CD4-positive, alpha-beta T cell treated with Interleukin-17A for 4 hours (primary cell): ENCODE measurements around the gene AMZ2.
"Not testable (repeated sequence)": the region's sequence is repeated elsewhere in the genome, so short reads cannot be mapped to it uniquely, and the experiment has no call there.

Source experiments
- DNase-seq: peaks from one replicate; pipeline ENCODE4 v3.0.0-alpha.2; 2020; ENCODE audit warnings: mixed read lengths

The AMZ2 gene

DNA sequence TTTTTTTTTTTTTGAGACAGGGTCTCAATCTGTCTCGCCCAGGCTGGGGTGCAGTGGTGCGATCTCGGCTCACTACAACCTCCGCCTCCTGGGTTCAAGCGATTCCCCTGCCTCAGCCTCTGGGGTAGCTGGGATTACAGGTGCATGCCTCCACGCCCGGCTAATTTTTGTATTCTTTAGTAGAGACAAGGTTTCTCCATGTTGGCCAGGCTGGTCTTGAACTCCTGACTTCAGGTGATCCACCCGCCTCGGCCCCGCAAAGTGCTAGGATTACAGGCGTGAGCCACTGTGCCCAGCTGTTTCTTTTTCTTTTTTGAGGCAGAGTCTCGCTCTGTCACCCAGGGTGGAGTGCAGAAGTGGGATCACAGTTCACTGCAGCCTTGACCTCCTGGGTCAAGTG, 27.1 kb upstream of the AMZ2 start:
- not testable (repeated sequence) for DNase-seq

DNA sequence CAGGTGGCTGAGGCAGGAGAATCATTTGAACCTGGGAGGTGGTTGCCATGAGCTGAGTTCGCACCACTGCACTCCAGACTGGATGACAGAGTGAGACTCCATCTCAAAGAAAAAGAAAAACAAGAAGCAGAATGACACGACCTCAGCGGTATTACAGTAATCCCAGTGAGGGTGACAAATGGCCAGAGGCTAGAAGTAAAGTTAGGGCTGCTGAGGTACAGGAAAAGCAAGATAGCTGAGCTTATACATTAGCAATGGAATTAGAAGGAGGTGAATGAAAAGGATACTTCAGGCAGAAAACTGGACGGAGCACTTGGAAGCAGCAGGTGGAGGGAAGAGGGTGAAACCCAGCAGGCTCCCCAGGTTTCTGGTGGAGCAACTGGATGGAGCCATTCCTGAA, 26.1 kb upstream of the AMZ2 start:
- DNase-seq, result no peak

DNA sequence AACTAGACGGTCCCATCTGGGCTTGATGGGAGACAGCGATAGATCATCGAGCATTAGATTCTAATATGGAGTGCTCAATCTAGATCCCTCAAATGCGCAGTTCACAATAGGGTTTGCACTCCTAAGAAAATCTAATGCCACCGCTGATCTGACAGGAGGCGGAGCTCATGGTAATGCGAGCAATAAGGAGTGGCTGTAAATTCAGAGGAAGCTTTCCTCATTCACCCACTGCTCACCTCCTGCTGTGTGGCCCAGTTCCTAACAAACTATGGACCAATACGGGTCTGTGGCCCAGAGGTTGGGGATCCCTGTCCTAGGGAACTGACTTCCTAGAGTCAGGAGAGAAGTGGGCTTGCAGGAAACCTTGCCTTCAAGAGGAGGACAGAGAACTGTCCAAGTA, 25.2 kb upstream of the AMZ2 start:
- DNase-seq, result no peak

DNA sequence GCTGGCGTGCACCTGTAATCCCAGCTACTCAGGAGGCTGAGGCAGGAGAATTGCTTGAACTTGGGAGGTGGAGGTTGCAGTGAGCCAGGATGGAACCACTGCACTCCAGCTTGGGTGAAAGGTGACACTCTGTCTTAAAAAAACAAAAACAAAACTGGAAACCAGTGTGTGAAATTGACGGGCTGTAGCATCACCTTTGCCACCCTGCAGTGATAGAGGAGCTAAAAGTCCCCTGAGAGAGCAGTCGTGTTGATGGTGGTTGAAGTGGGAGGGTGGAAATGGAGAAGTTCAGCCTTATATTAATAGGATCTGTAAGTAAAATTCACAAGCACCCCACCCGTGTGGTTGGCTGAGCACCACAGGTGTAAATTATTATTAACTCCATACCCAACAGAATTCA, 22.8 kb upstream of the AMZ2 start:
- not testable (repeated sequence) for DNase-seq

DNA sequence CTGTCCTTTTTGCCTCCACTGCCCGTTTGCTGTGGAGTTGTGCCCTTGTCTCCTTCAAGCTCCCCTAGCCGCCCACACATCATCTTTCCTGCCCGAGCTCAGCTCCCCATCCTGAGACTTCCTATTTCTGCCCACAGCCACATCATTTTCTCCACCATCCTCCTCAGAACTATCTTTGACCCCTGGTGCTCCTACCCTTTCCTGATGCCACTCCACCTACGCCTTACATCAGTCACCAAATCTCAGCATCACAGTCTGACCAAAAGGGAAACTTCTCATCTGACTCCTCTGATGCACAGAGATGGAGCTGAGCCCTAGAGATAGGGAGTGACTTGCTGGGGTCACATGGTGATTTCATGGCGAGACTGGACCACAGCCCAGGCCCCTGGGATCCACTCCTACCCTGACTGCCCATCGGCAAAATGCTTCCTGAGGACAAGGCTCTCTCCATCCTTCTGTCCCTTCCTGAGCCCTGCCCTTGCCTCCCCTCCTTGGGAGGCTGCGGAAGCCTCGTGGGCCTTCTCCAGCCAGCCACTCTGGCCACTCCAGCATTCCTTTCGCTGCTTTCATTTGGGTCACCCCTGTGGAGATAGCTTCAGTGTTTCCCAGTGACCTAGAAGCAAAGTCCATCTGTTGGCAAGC, 19.7 kb upstream of the AMZ2 start:
- not testable (repeated sequence) for DNase-seq

DNA sequence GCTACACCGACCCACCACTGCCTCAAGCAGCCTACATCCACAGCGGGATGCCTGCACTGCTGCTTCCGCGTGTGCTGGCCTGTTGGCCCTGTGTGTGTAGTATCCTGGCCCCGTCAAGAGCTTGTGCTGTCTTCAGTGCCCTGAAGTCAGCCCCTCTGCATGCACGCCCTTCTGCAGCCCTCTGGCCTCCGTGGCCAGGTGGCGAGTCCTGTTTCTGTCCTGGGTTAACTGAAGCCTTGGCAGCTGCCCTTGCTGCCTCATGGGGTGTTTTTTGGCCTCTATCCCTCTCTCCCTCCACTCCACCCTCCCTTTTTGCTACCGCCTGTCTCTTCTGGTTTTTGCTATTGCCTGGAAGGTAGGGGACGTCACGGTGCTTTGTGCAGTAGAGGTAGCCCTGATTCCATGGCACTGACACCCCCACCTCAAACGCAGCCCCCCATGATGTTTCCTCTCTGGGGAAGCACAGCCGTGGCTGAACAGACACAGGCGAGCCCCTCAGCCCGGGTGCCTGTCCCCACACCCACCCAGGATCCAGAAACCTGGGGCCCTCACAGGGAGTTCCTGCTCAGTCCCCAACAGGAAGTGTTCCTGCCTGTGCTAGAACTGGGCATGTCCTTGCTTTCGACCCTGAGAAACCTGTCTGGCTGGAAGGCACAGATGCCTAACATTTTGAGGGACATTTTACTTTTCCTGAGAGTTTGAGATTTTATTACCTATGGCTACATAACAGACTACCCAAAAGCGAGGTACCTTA, 18.8 kb upstream of the AMZ2 start:
- DNase-seq, result no peak

DNA sequence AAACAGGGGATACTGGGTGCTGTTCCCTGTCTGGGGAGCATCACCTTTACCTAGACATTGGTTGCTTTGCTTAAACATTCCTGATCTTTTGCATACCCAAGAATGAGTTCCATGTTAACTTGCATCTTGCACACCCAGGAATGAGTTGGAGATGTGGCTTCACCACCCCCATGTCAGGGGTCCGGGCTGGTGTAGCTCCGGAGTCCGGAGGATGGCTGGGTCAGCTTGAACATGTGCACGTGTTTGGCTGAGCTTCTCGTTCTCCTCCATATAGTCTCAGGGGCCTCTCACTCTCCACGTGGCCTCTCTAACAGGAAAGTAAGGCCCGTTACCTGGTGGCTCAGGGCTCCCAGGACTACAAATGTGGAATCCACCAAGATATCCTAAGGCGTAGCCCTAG, 18.2 kb upstream of the AMZ2 start:
- DNase-seq, result no peak

DNA sequence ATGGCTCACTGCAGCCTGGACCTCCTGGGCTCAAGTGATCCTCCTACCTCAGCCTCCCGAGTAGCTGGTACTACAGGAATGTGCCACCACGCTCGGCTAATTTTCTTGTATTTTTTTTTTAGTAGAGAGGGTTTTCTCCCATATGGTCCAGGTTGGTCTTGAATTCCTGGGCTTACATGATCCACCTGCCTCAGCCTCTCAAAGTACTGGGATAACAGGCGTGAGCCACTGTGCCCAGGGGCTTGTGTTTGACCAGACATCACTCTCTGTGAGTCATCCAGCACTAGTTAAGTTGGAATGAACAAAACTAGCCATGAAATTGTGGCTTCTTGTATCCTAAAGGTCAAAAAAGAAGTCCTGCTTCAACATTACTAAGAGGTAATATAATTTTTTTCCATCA, 16.7 kb upstream of the AMZ2 start:
- DNase-seq, result not testable (repeated sequence)

DNA sequence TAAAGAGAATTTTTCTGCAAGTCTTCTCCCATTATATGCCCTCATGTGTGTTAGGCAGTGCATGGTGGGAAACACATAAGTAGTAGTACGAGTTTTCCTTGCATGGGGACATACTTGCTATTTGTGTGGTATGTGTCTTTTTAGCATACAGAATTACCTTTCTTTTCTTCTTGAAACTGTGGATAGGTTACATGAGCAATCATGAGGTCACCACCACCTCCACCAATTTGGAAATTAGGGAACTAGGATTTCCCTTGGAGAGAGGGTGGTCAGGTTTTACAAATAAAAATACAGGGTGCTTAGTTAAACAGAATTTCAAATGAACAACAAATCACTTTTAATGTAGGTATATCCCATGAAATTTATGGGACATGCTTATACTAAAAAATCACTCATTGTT, 16.3 kb upstream of the AMZ2 start:
- DNase-seq, result no peak

DNA sequence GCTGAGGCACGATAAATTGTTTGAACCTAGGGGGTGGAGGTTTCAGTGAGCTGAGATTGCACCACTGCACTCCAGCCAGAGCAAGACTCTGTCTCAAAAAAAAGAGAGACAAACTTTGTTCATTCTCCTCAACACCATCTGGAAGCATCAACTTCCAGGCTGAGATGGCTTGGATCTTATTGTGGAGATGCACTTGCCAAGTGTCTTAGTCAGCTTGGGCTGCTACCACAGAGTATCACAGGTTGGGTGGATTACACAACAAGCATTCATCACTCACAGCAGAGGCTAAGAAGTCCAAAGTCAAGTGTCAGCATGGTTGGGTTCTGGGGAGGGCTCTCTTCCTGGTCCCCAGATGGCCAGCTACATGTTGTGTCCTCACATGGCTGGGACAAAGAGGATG, 15.1 kb upstream of the AMZ2 start:
- not testable (repeated sequence) for DNase-seq

DNA sequence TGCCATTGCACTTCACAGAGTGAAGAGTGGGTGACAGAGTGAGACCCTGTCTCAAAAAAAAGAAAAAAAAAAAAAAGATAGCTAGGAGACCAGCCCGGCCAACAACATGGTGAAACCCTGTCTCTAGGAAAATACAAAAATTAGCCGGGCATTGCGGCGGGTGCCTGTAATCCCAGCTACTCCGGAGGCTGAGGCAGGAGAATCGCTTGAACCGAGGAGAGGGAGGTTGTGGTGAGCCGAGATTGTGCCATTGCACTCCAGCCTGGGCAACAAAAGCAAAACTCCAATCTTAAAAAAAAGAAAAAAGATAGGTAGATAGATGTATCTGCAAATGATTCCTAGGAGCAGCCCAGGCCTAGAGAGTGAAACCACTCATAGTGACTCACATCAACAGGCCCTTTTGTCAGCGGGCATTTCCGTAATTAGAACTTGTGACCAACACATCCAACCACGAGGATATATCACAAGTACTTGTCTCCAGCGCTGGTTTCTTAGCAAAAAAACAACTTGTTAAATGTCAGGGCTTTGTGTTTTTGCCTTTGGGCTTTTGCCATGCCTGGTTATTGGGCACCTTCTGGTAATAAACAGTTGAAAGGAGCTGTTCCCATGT, 13.0 kb upstream of the AMZ2 start:
- DNase-seq, result peak; percentile 47

DNA sequence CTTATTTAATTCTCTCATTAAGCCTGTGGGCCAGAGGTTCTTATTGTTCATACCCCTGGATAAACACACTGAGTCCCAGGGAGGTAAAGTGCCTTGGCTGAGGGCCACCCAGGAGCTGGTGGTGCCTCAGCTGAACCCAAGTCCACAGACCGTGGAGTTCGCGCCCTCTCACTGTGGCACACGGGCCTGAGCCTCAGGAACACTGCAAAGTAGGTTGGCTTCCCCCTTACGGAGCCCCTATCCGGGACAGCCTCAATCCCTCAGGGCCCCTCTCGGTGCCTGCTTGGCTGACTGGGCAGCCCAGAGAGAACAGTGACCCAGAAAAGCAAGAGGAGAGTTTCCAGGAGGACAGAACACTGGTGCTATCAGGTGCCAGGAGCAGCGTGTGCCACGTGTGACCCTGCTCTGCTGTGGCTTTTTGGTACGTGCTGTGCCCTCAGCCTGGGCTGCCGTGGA, 12.5 kb upstream of the AMZ2 start:
- not testable (repeated sequence) for DNase-seq

DNA sequence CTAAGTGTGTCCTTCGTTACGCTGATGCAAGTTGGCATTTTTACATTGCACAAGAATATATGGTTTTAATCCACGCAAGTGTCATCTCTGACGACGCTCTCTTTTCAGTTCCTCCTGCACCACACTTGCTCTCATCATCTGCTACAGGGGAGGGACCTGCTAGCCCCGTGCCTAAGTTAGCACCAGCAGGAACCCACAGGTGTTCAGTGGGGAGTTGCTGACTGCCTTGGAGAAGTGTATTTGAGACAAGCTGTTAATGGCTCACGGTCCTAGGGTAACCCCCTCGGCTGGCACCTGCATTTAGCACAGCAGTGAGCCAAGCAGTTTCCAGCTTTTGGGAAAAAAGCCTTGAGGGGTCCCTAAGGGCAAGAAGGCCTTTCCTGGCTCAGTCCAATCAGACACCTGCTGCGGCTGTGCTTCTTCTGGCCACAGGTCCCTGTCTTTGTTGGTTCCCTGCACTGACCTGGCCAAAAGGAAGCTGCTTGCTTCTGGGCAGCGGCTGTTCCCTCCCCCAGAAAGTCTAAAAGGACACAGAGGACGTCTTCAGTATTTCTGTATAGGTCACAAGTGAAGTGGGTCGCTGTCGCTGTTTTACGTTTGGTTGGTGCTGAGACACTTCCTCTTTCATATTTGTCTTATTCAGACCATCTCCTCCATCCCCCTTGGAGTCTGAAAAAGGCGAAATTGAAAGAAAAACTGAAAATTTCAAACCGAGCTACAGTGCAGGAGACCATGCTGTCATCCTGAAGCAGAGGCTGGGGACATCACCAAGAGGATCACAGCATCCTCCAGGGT, 10.3 kb upstream of the AMZ2 start:
- DNase-seq, result peak; percentile 59

DNA sequence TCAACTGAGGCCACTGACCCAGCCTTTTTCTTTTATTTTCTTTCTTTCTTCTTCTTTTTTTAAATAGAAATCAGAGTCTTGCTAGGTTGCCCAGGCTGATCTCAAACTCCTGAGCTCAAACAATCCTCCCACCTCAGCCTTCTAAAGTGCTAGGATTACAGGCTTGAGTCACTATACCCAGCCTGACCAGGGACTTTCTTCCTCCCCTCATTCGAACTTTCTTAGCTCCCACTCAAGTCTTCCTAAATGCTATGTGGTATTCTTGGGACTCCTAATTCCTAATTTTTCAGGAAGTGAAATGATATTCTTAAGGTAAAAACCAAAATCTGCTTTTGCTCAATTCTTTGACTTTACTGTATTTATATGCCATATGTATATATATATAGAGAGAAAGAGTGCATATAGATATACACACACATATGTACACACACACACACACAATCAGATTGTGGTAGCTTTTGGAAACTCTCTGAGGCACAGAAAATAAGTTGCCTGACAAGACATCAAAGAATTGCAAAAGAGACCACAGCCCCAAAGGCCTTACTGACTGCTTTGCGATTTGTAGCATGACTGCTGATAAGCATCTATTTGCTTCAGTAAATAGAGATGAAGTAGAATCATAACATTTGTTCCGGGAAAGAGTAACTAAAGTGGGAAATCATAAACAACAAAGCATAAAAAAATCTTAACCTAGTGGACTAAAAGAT, 9.5 kb upstream of the AMZ2 start:
- peak; percentile 42 for DNase-seq

DNA sequence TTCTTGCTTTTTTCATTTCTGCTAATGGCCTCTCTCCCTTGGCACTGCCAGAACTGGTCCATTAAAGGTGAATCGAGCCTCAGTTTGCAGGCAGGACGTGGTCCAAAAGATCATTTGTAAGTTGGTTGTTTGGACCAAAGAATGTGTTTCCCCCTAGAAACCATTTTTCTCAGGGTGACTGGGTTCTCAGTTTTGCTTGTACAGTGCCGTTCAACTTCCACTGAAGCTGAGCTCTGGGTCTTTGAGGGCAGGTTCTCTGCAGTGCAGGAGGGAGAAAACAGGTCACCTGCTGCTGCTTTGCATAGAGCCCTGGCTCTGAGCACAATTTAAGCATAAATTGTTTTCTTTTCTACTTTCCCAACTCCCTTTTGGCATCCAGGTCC, 9.0 kb upstream of the AMZ2 start:
- peak; percentile 18 for DNase-seq

DNA sequence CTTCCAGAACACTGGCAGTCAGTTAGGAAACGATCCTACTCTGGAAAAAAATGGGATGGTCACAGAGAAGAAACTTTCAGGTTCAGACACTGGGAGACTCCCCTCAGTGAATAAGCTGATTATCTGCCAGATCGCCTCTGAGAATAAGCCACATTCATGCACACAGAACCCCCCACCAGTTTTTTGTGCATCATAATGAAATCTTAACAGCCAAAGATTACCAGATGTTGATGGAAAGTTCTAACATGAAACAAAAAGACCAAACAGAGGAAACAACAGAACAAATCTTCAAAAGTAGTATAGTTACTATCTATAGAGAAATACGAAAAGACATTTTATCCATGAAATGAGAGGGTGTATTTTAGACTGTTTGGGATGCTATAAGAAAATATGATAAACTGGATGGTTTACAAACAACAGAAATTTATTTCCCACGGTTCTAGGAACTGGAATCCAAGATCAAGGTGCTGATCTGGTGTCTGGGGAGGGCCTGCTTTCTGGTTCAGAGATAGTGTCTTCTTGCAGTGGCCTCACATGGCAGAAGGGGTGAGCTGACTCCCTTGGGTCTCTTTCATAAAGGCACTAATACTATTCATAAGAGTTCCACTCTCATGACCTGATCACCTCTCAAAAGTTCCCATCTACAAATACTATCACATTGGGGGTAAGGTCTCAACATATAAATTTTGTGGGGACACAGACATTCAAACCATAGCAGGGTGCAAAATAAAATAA, 8.0 kb upstream of the AMZ2 start:
- DNase-seq, result no peak

DNA sequence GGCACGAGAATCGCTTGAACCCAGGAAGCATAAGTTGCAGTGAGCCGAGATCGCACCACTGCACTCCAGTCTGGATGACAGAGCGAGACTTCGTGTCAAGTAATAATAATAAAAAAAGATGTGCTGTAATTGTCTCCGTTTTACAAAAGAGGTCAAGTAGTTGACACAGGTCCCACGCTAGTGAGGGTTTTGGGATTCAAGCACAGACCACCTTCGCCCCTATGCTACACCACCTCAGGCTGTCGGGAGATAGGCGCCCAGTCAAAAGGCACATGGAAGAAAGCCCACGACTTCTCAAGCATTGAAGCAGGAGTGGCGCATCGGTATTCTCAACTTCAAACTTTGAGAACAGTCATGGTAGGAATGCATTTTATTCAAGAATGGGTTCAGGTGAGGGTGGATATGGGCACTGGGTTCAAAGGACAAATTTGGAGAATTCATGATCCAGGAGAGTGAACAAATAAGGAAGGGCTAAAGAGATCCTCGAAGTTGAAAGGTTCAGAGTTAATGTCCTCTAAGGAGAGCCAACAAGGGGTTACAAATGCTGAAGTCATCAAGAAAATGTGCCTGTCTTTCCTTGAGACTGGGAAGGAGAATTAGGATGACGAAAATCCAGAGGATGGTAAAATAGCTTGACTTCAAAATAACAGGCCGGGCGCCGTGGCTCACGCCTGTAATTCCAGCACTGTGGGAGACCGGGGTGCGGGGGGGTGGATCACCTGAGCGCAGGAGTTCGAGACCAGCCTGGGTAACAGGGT, 1.4 kb upstream of the AMZ2 start:
- no peak for DNase-seq

DNA sequence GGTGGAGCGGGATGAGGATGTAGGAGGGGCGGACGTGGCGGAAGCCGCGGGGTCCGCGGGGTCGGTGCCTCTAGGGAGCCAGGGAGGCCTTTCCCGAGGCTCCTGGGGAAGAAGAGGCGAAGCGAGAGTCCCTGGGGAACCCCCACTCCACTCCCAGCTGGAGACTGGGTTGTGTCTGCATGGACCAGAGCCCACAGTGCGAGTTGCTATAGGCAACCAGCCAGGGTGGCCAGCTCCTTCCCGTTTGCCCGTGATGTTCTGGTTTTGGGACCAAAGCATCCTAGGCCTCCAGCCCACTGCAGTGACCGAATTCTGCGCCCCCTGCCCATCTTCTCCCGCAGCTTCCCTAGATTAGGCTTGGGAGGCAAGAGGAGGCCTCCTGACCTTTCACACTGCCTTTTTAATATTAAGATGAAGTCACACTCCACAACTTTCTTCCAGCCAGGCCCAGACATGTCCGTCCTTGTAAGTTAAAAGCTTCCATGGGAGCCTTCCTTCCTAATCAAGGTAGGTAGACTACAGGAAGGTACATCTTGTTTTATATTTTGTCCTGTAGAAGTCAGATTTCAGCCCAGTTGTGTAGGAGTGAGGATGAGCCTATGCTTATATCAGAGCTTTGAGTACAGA, 469 bp downstream of the AMZ2 start:
- no peak for DNase-seq

DNA sequence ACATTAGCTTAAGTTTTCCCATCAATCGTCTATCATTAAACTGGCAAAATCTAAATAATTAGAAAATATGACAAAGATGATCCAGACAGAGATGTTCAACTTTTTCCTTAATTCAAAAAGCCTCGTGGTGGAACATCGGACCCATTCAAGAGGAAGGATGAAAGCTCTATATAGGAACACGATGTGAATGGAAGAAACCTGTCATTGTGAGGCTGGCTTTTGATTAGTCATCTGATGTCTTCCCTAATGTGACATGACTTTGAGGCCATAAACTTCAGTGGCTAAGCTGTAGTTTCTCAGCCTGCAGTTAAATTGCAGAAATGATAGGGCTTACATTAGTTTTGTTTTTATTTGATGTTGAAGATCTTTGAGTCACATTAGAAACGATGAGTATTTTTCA, 1.0 kb downstream of the AMZ2 start:
- peak; percentile 17 for DNase-seq

DNA sequence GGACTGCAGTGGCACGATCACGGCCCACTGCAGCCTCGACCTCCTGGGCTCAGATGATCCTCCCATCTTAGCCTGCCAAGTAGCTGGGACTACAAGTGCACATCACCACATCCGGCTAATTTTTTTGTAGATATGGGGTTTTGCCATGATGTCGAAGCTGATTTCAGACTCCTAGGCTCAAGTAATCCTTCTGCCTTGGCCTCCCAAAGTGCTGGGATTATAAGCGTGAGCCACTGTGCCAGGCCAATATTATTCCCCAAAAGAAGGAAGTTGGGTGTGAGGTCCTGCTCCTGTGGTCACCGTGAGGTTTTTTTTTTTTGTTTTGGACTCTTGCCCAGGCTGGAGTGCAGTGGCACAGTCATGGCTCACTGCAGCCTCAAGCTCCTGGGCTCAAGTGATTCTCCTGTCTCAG, 1.5 kb downstream of the AMZ2 start:
- DNase-seq, result peak; percentile 18

DNA sequence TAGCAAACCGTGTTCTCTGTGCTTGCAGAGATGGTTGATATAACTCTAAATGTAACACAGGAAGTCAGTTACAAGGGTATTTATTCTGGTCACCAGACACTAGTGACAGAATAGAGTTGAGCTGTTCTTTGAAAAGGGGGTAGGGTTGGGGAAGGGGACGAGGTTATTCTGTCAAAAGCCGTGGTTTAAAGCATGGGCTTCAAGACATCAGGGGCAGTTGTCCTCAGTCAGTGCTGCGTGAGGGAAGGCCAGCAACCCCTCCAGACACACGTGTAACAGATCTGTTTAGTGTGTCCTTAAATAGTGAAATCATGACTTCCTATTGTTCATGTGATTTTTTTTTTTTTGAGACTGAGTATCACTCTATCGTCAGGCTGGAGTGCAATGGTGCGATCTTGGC, 5.6 kb downstream of the AMZ2 start:
- DNase-seq, result not testable (repeated sequence)
